ENCODE results near the gene NEK11.

- TF ChIP-seq, protein P1, sequence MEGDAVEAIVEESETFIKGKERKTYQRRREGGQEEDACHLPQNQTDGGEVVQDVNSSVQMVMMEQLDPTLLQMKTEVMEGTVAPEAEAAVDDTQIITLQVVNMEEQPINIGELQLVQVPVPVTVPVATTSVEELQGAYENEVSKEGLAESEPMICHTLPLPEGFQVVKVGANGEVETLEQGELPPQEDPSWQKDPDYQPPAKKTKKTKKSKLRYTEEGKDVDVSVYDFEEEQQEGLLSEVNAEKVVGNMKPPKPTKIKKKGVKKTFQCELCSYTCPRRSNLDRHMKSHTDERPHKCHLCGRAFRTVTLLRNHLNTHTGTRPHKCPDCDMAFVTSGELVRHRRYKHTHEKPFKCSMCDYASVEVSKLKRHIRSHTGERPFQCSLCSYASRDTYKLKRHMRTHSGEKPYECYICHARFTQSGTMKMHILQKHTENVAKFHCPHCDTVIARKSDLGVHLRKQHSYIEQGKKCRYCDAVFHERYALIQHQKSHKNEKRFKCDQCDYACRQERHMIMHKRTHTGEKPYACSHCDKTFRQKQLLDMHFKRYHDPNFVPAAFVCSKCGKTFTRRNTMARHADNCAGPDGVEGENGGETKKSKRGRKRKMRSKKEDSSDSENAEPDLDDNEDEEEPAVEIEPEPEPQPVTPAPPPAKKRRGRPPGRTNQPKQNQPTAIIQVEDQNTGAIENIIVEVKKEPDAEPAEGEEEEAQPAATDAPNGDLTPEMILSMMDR (IDR thresholded peaks at IDR 0.05), result no peak
- TF ChIP-seq EP300 (IDR thresholded peaks at IDR 0.05), result no peak
Observed at GRCh38 chr3:131142580-131142979, 115.9 kb downstream of the NEK11 start.
